ENCODE measurements around the gene FAM163A.

Gene FAM163A

DNA sequence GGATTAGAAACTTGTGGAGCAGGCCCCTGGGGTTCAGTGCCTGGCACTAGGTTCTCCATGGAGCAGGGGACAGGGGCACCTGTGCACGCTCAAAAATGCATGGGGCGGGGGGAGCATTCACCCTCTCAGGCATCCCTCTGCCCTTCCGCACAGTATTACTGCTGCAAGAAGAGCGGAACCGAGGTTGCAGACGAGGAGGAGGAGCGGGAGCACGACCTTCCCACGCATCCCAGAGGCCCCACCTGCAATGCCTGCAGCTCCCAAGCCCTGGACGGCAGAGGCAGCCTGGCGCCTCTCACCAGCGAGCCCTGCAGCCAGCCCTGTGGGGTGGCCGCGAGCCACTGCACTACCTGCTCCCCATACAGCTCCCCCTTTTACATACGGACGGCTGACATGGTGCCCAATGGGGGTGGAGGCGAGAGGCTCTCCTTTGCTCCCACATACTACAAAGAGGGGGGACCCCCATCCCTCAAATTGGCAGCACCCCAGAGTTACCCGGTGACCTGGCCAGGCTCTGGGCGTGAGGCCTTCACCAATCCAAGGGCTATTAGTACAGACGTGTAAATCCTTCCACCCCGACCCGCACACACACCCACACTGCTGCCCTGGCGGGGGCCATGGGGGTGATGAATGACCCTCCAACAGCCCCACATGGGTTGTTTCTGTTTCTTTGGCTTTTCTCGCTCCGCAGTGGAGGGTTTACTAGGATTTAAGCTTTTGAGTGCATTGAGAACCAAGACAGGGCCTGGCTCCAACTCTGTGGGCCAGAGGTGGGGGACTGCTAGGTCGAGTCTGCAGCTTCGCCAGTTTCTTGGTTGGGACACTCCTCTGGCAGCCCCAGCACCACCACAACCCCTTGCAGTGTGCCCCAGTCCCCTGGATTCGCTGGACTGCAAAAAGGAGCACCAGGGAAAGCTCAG, 70.8 kb downstream of the FAM163A start:
- in situ Hi-C loops (cut with MboI; ENCODE audit: low sequenced_read_pairs), result no loop called here

GRCh38 chr1:179814546-179814838, 71.4 kb downstream of the FAM163A start:
- in situ Hi-C loops (cut with MboI; ENCODE audit: low sequenced_read_pairs), result no loop called here

DNA sequence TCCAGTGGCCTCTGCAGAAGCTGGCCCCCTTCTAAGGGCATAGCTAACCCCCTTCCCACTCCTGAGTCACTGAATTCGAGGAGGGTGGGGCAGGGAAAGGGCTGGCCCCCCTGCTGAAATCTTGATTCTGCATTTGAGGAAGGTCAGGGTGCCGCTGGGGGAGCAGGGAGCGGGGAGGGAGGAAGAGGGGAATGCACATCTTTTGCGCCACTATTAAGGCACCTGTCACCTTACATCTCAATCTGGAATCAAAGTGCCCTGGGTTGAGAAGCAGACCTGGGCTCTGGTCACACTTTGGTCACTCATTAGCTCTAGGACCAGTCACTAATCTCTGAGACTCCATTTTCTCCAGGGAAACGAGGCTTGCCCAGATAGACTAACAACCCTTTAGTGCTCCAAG, 72.5 kb downstream of the FAM163A start:
- in situ Hi-C loops (cut with MboI; ENCODE audit: low sequenced_read_pairs), result no loop called here

GRCh38 chr1:179816196-179816960, 73.3 kb downstream of the FAM163A start:
- in situ Hi-C loops (cut with MboI; ENCODE audit: low sequenced_read_pairs), result no loop called here

DNA sequence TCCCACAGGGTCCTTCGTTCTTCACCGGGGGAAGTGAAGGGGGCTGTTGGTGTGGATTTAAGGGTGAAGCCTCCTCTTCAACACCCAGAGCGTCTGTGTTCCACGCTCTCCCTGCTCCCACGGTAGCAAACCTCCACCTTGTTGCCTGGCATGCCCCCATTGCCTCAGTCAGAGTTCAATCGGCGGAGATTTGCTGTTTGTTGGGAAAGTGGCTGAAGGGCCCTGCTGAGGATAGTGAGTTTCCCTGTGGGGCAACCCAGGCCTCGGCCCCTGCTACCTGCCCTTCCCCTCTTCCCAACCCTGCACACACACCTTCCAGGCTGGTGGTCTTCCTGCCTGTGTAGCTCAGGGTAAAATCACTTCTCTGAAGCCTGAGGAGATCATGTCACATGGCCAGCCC, 74.0 kb downstream of the FAM163A start:
- in situ Hi-C loops (cut with MboI; ENCODE audit: low sequenced_read_pairs), result no loop called here

DNA sequence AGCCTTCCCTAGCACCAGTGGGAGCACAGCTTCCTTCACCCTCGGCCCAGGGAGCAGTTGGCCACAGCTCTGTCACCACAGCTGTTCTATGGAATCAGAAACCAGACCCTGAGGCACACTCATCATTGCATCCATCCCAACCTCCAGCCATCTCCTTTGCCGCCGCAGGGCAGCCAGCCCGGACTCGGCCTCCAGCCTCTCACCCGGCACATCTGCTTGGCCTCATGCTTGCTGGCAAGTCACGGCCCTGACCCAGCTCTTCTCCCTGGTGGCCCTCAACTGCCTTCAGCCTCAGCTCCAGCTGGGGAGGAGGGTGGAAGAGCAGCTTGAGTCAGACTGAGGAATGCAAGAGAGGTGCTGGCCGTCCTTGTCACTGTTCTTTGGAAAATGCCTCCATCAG, 74.7 kb downstream of the FAM163A start:
- in situ Hi-C loops (cut with MboI; ENCODE audit: low sequenced_read_pairs), result no loop called here

DNA sequence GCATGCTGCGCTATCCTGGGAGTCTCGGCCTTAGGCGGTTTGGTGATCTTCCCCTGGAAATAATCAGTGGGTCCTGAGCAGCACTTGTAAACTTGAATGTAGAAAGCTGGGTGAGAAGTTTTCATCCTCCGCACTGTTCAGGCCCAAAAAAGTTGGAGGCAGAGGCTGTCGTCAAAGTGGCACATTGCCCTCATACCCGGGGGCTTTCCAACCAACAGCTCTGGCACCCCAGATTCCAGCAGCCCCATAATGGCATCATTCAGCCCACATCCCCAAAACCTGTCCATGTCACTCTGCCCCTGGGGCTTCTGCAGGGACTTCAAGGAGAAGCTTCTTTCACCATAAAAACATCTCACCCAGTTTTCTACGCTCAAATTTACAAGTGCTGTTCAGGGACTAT, 75.2 kb downstream of the FAM163A start:
- in situ Hi-C loops (cut with MboI; ENCODE audit: low sequenced_read_pairs), result no loop called here

- in situ Hi-C loops (cut with MboI; ENCODE audit: low sequenced_read_pairs), result no loop called here
Observed at GRCh38 chr1:179818743-179819173, 75.7 kb downstream of the FAM163A start.

GRCh38 chr1:179820226-179820970, 77.3 kb downstream of the FAM163A start:
- in situ Hi-C loops (cut with MboI; ENCODE audit: low sequenced_read_pairs), result no loop called here

DNA sequence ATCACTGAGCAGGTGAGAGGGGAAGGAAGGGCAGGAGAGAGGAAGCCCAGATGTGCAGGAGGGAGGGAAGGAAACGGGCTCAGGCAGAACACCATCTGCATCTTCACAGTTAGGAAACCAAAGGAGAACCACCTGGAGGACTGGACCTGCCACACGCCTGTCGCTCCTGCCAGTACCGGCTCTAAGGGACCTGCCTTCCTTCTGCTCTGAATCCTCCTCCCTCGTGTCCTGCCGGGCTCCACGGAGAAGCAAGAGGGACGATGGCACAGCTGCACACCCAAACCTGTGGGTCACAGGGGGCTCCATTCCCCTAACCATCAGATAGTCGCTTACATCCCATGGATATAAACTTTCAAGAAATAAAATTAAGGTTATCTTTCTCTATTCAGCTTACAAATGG, 78.4 kb downstream of the FAM163A start:
- in situ Hi-C loops (cut with MboI; ENCODE audit: low sequenced_read_pairs), result no loop called here

- in situ Hi-C loops (cut with MboI; ENCODE audit: low sequenced_read_pairs), result no loop called here
Observed at GRCh38 chr1:179822065-179822464, 79.0 kb downstream of the FAM163A start.

- in situ Hi-C loops (cut with MboI; ENCODE audit: low sequenced_read_pairs), result no loop called here
Observed at GRCh38 chr1:179823693-179824092, 80.6 kb downstream of the FAM163A start.

DNA sequence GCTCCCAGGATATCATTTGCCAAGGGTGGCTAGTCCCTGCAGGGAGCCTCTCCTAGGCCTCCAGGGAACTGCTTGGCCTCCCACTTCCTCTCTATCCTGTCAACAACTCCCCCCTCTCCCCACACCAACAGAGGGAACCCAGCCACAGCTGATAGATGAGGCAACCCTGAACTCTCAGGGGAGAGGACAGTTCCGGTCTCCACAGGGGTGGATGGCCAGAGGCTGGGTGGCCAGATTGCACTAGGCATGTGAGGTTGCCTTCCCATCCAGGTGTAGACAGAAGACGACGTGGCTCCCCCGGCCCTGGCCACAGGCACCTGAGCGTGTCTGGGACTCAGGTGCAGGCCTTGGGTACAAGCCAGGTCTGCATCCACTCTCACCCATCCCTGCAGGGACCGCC, 81.2 kb downstream of the FAM163A start:
- in situ Hi-C loops (cut with MboI; ENCODE audit: low sequenced_read_pairs), result no loop called here

GRCh38 chr1:179825206-179825605, 82.1 kb downstream of the FAM163A start:
- in situ Hi-C loops (cut with MboI; ENCODE audit: low sequenced_read_pairs), result no loop called here

DNA sequence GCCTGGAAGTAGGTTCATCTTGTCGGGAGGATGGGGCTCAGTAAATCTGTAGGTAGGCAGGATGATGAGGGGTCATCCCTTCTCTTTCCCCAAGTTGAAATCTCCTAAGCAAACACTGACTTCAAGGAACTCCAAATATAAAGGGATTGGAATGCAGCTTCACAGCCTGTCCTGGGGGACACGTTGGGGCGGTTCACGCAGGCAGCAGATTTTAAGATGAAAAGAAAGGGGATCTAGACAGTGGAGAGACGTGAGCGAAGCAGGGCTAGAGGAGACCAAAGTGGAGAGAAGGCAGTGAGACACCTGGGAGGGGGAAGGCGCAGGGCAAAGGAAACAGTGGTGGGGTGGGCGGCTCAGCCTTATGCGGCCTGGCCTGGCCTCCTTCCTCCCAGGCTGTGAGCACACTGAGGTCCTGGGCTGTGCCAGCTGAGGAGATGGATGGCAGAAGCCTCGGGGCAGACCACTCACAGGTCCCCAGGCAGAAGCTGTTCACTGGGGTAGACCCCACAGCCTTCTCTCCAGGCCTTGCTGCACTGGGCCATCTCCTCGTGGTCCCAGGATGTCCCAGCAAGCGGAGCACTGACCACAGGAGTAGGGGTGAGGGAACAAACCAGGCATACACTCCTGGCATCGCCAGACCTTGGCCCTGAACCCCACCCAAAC, 82.8 kb downstream of the FAM163A start:
- in situ Hi-C loops (cut with MboI; ENCODE audit: low sequenced_read_pairs), result no loop called here

- in situ Hi-C loops (cut with MboI; ENCODE audit: low sequenced_read_pairs), result no loop called here
Observed at GRCh38 chr1:179826626-179827280, 83.7 kb downstream of the FAM163A start.

DNA sequence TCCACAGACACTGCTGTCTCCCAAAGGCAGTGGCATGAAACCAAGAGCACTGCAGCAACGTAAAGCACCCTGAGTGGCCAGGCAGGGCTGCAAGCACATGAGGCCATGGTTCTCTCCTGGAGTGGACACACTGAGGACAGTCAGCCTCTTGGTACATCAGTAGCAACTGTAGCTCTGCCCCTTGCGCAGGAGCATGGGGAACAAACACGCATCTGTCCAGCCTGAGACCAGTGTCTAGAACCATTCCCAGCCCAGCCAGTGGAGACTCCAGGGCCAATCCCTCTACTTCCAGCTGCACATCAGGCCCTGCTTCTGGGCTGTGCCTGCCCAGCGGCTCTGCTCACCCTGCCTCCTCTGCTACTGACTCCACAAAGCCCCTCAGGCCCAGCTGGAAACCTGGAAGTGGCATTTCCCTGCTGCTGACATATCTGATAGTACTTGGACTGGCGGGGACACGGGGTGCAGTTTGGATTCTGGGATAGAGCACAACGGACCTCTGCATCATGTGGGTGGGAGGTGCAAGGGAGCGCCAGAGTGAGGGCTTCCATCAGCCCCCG, 85.5 kb downstream of the FAM163A start:
- in situ Hi-C loops (cut with MboI; ENCODE audit: low sequenced_read_pairs), result no loop called here

DNA sequence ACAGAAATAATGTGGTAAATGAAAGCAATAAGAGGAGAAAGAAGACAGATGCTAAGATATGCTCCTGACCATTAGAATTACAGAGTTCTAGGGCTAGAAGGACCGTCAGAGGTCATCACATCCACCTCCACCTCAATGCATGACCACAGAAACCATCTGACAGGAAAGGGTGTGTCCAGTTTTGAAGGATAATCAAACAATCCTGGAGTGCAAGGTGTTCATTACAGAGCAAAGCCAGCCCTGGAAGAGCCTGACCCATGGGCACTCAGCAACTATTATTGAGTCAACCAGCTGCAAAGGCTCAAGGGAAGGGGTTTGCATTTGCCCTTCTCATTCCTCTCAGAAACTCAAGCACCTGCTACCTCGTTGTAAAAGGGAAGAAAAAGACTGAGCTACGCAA, 88.1 kb downstream of the FAM163A start:
- in situ Hi-C loops (cut with MboI; ENCODE audit: low sequenced_read_pairs), result no loop called here

- in situ Hi-C loops (cut with MboI; ENCODE audit: low sequenced_read_pairs), result no loop called here
Observed at GRCh38 chr1:179831852-179832699, 89.0 kb downstream of the FAM163A start.
